ENCODE measurements around the gene MCM9.

DNA sequence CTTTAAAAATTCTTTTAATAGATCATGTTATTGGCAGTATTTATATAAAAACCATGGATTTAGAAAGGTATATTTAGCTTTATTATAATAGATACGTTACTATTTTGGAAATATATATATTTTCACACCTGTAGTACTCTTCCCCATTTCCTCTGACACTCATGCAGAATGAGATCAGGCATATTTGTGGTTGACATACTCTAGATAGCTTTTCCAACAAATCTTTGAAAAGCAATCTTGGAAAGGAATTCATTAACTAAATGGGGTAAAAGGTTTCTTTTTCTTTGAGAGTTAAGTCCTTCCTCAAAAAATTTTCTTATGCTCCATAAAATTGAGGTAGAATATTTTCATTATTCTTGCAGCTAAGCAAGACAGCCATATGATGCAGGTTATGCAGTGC, 26.5 kb downstream of the MCM9 start:
- TF ChIP-seq, protein P1, sequence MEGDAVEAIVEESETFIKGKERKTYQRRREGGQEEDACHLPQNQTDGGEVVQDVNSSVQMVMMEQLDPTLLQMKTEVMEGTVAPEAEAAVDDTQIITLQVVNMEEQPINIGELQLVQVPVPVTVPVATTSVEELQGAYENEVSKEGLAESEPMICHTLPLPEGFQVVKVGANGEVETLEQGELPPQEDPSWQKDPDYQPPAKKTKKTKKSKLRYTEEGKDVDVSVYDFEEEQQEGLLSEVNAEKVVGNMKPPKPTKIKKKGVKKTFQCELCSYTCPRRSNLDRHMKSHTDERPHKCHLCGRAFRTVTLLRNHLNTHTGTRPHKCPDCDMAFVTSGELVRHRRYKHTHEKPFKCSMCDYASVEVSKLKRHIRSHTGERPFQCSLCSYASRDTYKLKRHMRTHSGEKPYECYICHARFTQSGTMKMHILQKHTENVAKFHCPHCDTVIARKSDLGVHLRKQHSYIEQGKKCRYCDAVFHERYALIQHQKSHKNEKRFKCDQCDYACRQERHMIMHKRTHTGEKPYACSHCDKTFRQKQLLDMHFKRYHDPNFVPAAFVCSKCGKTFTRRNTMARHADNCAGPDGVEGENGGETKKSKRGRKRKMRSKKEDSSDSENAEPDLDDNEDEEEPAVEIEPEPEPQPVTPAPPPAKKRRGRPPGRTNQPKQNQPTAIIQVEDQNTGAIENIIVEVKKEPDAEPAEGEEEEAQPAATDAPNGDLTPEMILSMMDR (IDR thresholded peaks at IDR 0.05), result no peak
- TF ChIP-seq POLR2A (IDR thresholded peaks at IDR 0.05), result no peak
